ENCODE measurements around the gene TH. TPM values are rescaled to one million over a fixed set of nuclear protein-coding genes. Genes with fewer than 3 reads are reported as not detected.

TH gene
- total and polyA plus RNA-seq, 2 donors (not counting 1 experiment from before 2014, with no cell fraction given), result not detected

GRCh38 chr11:2215230-2215560 is 43.6 kb upstream of the TH start:
- WGBS (ENCODE audit: insufficient coverage), result 91% methylated on average over 5 of the region's 5 CpGs
- H3K27me3 Mint-ChIP-seq, result peaks cover 6% of the 10 kb centered on the region
- no peak for TF ChIP-seq CTCF (IDR thresholded peaks at IDR 0.05)
- no peak overlapping the region for H2AFZ ChIP-seq (ENCODE audit: insufficient read depth, low read depth, low read length, poor library complexity, severe bottlenecking)
- no peak overlapping the region for H3K4me3 ChIP-seq (ENCODE audit: control extremely low read depth in 1 of 5, extremely low read depth in 1 of 5, insufficient read depth in 1 of 5, low read depth in 2 of 5, low read length in 4 of 5)
- H3K4me1 Mint-ChIP-seq, result peaks cover 12% of the 10 kb centered on the region
- intact Hi-C loops (cut with micrococcal nuclease), result no loop called here
- H3K27ac Mint-ChIP-seq, result no peak overlapping the region
- no peak overlapping the region for H3K27ac ChIP-seq (ENCODE audit: low read length in 2 of 2)
- no peaks in the 10 kb centered on the region for H3K79me2 ChIP-seq (ENCODE audit: control insufficient read depth, insufficient read depth, low read length)
- no peaks in the 10 kb centered on the region for H3K9me3 Mint-ChIP-seq (ENCODE audit: insufficient read depth)
- CTCF ChIA-PET, result no interaction called here
- no peak overlapping the region for H3K4me2 ChIP-seq (replicated peaks; ENCODE audit: low read depth, low read length, poor library complexity, severe bottlenecking)
- H3K27me3 ChIP-seq (replicated peaks in 1 of 4; ENCODE audit: control extremely low read depth in 1 of 4, control insufficient read depth in 3 of 4, insufficient read depth in 4 of 4, low read length in 3 of 4), result no peaks in the 10 kb centered on the region
- POLR2A ChIA-PET, result no interaction called here
- H3K36me3 ChIP-seq (replicated peaks in 1 of 2; ENCODE audit: control extremely low read depth in 1 of 2, control insufficient read depth in 1 of 2, extremely low read depth in 1 of 2, insufficient read depth in 2 of 2, low read length in 1 of 2), result no peaks in the 10 kb centered on the region
- H3K9me3 ChIP-seq (ENCODE audit: control extremely low read depth in 1 of 3, control insufficient read depth in 2 of 3, insufficient read depth in 1 of 3, low read length in 2 of 3), result peaks cover 0 to 4% (median 0%) of the 10 kb centered on the region in 3 donors
- DNase-seq (no peak), ATAC-seq (ENCODE audit: low read depth) (no peak)
- H3K9ac ChIP-seq (ENCODE audit: low read length), result no peak overlapping the region
- no peaks in the 10 kb centered on the region for H4K20me1 ChIP-seq (ENCODE audit: control insufficient read depth, insufficient read depth, low read length, poor library complexity, severe bottlenecking)
- no peak overlapping the region for H3K4me3 Mint-ChIP-seq
- peaks cover 6% of the 10 kb centered on the region in 2 donors for H3K4me1 ChIP-seq (ENCODE audit: control insufficient read depth in 2 of 2, insufficient read depth in 2 of 2, low read length in 2 of 2)

- intact Hi-C loops (cut with micrococcal nuclease), result no loop called here
- DNase-seq, result no peak
- H3K27ac Mint-ChIP-seq, result no peak overlapping the region
Measured at GRCh38 chr11:2214527-2215229, 43.1 kb upstream of the TH start.

More at GRCh38 chr11:2214527-2215229, 43.1 kb upstream of the TH start:
- ATAC-seq (ENCODE audit: low read depth), result no peak
- Histone ChIP-seq H3K79me2 (ENCODE audit: control insufficient read depth, insufficient read depth, low read length) (no peaks in the 10 kb centered on the region), H3K27ac (ENCODE audit: low read length in 2 of 2) (no peak overlapping the region), H3K4me1 (ENCODE audit: control insufficient read depth in 2 of 2, insufficient read depth in 2 of 2, low read length in 2 of 2) (peaks cover 1 to 4% of the 10 kb centered on the region in 2 donors), H4K20me1 (ENCODE audit: control insufficient read depth, insufficient read depth, low read length, poor library complexity, severe bottlenecking) (no peaks in the 10 kb centered on the region), H2AFZ (ENCODE audit: insufficient read depth, low read depth, low read length, poor library complexity, severe bottlenecking) (no peak overlapping the region), H3K36me3 (replicated peaks in 1 of 2; ENCODE audit: control extremely low read depth in 1 of 2, control insufficient read depth in 1 of 2, extremely low read depth in 1 of 2, insufficient read depth in 2 of 2, low read length in 1 of 2) (no peaks in the 10 kb centered on the region), H3K27me3 (replicated peaks in 1 of 4; ENCODE audit: control extremely low read depth in 1 of 4, control insufficient read depth in 3 of 4, insufficient read depth in 4 of 4, low read length in 3 of 4) (no peaks in the 10 kb centered on the region), H3K4me3 (ENCODE audit: control extremely low read depth in 1 of 5, extremely low read depth in 1 of 5, insufficient read depth in 1 of 5, low read depth in 2 of 5, low read length in 4 of 5) (no peak overlapping the region), H3K9ac (ENCODE audit: low read length) (no peak overlapping the region), H3K9me3 (ENCODE audit: control extremely low read depth in 1 of 3, control insufficient read depth in 2 of 3, insufficient read depth in 1 of 3, low read length in 2 of 3) (peaks cover 0 to 3% (median 0%) of the 10 kb centered on the region in 3 donors), H3K4me2 (replicated peaks; ENCODE audit: low read depth, low read length, poor library complexity, severe bottlenecking) (no peak overlapping the region)
- TF ChIP-seq CTCF (IDR thresholded peaks at IDR 0.05) (no peak), EZH2 (IDR thresholded peaks at IDR 0.05; ENCODE audit: borderline replicate concordance, insufficient read depth, low read depth, low read length, poor library complexity, severe bottlenecking) (no peak)
- ChIA-PET CTCF (no interaction called here), POLR2A (no interaction called here)
- 98% methylated on average over 28 of the region's 28 CpGs for WGBS (ENCODE audit: insufficient coverage)
- Mint-ChIP-seq H3K4me1 (peaks cover 7% of the 10 kb centered on the region), H3K27me3 (peaks cover 6% of the 10 kb centered on the region), H3K9me3 (ENCODE audit: insufficient read depth) (no peaks in the 10 kb centered on the region), H3K4me3 (no peak overlapping the region)
